HG03432 (cell line): ENCODE measurements around the gene SNRPD3.

Source experiments
- ATAC-seq: cut with Tn5 transposase; IDR thresholded peaks from one replicate; pipeline ENCODE4 v1.9.1; 2021; ENCODE audit warnings: mild to moderate bottlenecking, moderate library complexity; ENCODE audit not compliant: unreplicated experiment

SNRPD3 gene

GRCh38 chr22:24565077-24565476, 9.3 kb downstream of the SNRPD3 start:
- no peak for ATAC-seq

GRCh38 chr22:24566899-24567511, 11.2 kb downstream of the SNRPD3 start:
- ATAC-seq, result no peak

DNA sequence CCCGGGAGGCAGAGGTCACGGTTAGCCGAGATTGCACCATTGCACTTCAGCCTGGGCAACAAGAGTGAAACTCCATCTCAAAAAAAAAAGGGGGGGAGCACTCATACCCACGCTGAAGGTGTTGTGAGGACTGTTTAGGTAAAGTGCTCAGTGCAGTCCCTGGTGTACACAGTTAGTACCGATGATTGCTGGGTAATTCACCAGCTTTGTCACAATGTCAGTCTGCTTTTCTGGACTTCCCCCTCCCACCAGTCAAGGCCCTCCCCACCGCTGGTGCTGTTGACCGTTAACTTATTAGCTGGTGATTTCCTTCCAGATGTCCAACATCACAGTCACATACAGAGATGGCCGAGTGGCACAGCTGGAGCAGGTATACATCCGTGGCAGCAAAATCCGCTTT, 11.9 kb downstream of the SNRPD3 start:
- ATAC-seq, result no peak

- ATAC-seq, result no peak
These were observed 15.5 kb downstream of the SNRPD3 start for GRCh38 chr22:24571266-24571665.

GRCh38 chr22:24576778-24577177, 21.0 kb downstream of the SNRPD3 start:
- ATAC-seq, result no peak

- ATAC-seq, result no peak
These were observed 22.8 kb downstream of the SNRPD3 start for GRCh38 chr22:24578355-24579257.

- no peak for ATAC-seq
These were observed 23.4 kb downstream of the SNRPD3 start for GRCh38 chr22:24579258-24579601.

DNA sequence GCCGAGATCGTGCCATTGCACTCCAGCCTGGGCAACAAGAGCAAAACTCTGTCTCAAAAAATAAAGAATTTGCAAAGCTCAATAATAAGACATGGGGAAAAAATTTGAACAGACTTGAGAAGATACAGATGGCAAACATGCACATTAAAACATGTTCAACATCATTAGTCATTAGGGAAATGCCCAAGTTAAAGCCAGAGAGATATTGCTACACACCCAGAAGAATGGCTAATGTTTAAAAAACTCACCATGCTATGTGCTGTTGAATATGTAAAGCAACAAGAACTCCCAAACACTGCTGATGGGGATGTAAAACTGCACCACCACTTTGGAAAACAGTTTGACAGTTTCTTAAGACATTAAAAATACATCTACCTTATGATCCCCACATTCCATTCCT, 24.5 kb downstream of the SNRPD3 start:
- ATAC-seq, result no peak

DNA sequence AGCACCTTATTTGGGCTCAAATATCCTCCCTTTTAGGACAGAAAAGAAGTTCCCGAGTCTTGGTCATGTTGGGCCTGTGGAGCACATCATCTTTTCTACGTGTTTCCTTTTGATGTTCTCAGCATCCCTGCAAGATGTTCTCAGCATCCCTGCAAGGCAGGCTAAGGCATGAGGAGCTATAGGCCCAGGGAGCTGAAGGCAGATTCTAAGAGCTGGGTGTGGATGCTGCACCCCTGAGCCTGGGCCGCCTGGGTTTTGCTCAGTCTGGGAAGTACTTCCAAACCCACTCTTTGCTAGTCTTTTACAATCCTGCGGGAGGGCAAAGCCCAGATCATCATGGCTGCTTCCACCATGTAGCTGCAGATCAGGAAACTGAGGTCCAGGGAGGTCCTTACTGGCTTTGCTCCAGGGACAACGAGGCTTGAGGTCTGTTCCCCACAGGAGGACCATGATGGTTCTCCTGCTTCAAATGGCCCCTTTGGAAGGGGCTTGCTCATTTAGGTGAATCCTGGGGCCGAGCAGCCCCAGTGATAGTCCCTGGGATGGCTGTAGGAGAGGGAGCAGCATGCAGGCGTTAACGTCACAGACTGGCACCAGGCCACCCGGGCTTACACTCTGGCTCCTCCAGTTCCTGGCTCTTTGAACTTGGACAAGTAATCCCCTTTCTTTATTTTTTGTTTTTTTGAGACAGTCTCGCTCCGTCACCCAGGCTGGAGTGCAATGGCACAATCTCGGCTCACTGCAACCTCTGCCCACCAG, 26.4 kb downstream of the SNRPD3 start:
- no peak for ATAC-seq

DNA sequence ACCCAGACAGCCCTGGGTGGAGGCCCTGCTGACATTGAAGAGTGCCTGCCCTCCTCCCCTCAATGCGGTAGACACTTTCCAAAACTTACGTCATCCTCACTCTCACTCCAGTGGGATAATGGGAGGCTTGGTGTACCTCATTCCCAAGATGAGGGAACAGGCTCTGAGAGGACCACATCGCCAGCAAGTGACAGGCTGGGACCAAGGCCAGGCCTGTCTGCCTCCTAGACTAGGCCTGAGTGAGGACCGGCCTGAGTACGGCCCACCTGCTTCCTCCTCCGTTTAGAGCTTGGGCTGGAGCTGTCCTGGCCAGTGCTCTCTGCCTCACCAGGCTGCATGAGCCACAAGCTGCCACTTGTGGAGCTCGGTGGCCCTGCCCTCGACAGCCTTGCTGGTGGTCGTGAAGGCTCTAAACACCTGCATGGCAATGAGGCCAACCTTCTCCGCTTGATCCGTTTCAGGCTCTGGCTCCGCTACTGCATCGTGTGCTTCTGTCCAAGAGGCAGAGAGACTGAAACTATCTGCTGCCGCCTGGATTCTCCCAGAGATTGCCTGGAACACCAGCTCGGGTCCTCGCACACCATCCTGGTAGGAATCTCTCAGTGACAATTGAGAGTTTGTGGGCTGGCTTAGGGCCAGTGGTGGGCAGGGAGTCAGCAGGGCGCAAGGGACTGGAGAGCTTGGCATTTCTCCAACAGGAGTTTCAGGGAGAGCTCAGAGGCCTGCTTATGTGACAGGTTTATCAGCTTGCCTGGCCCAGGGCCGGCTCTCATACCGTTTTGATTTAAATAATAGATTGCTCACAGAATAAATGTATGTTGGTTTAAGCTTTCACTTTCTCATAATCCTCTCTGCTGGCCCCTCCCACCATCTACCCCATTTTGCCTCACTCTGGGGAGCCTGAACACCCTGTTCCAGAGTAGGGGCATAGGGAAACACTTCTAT, 27.7 kb downstream of the SNRPD3 start:
- ATAC-seq, result no peak

- no peak for ATAC-seq
These were observed 28.5 kb downstream of the SNRPD3 start for GRCh38 chr22:24584166-24584790.

GRCh38 chr22:24584871-24585411, 29.1 kb downstream of the SNRPD3 start:
- ATAC-seq, result no peak

GRCh38 chr22:24585461-24585860, 29.7 kb downstream of the SNRPD3 start:
- ATAC-seq, result no peak

GRCh38 chr22:24585927-24586546, 30.2 kb downstream of the SNRPD3 start:
- no peak for ATAC-seq

- no peak for ATAC-seq
These were observed 31.5 kb downstream of the SNRPD3 start for GRCh38 chr22:24587251-24587650.

DNA sequence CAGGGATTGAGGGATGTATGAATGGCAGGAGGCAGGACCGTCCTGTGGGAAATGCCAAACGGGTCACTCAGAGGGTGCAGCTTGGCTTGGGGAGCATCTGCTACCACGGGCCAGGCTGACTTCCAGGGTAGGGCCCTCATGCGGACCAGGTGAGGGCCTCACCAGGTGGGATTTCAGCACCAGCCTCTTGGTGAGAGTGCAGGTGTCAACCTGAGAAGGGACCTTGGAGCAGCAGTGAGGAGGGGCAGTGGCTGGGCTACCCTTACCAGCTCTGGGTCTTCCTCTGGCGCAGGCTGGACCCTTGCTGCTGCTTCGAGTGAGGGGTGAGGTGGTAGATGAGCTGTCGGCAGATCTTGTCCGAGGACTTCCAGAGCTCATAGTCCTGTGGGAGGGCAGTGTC, 32.1 kb downstream of the SNRPD3 start:
- ATAC-seq, result no peak

- ATAC-seq, result no peak
These were observed 32.6 kb downstream of the SNRPD3 start for GRCh38 chr22:24588381-24588756.

- ATAC-seq, result no peak
These were observed 33.1 kb downstream of the SNRPD3 start for GRCh38 chr22:24588757-24589481.

DNA sequence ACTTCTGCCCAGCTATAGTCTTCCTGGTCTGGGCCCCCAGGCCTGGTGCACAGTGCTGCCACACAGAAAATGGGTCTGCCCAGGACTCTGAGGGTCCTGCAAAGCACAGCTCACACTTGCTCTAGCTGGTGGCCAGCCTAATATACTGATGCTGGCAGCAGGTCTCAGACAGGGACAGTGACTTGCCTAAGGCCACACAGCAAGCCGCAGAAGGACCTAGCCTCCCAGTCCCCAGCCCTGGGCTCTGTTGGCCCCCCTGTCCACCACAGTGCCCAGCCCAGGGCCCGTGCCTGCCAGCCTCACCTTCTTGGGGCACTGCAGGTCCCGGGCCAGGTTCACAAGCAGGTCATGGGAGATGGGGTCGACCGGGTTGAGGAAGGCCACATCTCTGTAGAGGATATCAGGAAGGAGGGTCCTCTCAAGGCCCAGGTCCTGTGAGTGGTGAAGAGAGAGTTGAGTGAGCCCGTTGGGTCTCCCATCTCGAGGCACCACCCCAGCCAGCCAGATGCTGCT, 33.8 kb downstream of the SNRPD3 start:
- no peak for ATAC-seq
